ENCODE results near the gene ABO.

ABO gene

DNA sequence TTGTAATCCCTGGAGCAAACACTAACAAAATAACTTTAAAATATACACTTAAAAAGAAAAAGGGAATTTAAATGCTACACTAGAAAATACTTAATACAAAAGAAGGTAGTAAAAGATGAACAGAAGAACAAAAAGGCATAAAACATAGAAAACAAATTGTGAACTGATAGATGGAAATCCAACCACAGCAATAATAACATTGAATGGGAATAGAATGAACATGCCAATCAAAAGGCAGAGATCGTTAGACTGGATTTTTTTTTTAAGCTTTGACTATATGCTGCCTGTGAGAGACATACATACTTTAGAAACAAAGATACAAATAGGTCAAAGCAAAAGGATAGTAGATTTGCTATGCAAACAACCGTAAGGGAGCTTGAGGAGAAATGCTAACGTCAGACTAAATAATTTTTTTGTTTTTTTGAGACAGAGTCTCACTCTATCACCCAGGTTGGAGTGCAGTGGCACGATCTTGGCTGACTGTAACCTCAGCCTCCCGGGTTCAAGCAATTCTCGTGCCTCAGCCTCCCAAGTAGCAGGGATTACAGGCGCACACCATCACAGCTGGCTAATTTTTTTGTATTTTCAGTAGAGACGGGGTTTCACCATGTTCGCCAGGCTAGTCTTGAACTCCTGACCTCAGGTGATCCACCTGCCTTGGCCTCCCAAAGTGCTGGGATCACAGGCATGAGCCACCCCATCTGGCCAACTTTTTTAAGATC is 6.5 kb downstream of the ABO start:
- Mint-ChIP-seq H3K9me3 (peaks cover 3% of the 10 kb centered on the region), H3K36me3 (ENCODE audit: low read depth) (peaks cover 4% of the 10 kb centered on the region), H3K27ac (peak overlapping the region; percentile 82 to 98 (median 88)), H3K4me1 (no peaks in the 10 kb centered on the region), H3K27me3 (ENCODE audit: low read depth) (peaks cover 33% of the 10 kb centered on the region), H3K4me3 (no peak overlapping the region)
- TF ChIP-seq, protein P1, sequence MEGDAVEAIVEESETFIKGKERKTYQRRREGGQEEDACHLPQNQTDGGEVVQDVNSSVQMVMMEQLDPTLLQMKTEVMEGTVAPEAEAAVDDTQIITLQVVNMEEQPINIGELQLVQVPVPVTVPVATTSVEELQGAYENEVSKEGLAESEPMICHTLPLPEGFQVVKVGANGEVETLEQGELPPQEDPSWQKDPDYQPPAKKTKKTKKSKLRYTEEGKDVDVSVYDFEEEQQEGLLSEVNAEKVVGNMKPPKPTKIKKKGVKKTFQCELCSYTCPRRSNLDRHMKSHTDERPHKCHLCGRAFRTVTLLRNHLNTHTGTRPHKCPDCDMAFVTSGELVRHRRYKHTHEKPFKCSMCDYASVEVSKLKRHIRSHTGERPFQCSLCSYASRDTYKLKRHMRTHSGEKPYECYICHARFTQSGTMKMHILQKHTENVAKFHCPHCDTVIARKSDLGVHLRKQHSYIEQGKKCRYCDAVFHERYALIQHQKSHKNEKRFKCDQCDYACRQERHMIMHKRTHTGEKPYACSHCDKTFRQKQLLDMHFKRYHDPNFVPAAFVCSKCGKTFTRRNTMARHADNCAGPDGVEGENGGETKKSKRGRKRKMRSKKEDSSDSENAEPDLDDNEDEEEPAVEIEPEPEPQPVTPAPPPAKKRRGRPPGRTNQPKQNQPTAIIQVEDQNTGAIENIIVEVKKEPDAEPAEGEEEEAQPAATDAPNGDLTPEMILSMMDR (IDR thresholded peaks at IDR 0.05; ENCODE audit: unreplicated experiment in 3 of 3): no peak

DNA sequence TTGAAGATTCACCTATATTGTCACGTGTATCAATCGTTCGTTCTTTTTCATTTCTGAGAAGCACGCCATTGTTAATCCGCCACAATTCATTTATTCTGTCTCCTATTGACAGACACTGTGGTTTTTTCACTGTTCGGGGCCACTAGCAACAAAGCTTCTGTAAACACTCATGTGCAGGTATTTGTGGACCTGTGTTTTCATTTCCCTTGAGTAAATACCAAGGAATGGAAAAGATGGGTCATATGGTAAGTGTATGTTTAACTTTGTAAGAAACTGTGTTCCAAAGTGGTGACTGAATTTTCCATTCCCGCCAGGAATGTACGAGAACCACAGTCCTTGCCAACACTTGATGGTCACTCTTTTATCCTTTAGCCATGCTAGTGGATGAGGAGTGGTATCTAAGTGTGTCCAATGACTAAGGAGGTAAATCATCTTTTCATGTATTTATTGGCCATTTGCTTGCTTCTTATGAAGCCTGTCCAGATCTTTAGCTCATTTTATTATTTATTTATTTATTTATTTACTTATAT is 10.7 kb downstream of the ABO start:
- peaks cover 7% of the 10 kb centered on the region for H3K36me3 Mint-ChIP-seq (ENCODE audit: low read depth)
- peaks cover 13% of the 10 kb centered on the region for H3K27me3 Mint-ChIP-seq (ENCODE audit: low read depth)
- no peak overlapping the region for H3K4me3 Mint-ChIP-seq
- H3K4me1 Mint-ChIP-seq: no peaks in the 10 kb centered on the region
- TF ChIP-seq, protein P1 (IDR thresholded peaks at IDR 0.05; ENCODE audit: unreplicated experiment in 3 of 3): no peak
- H3K27ac Mint-ChIP-seq: no peak overlapping the region
- H3K9me3 Mint-ChIP-seq: peaks cover 4% of the 10 kb centered on the region

GRCh38 chr9:133263557-133263956 is 11.4 kb downstream of the ABO start:
- Mint-ChIP-seq H3K36me3 (ENCODE audit: low read depth) (peaks cover 7% of the 10 kb centered on the region), H3K4me3 (no peak overlapping the region), H3K27me3 (ENCODE audit: low read depth) (peaks cover 12% of the 10 kb centered on the region), H3K27ac (no peak overlapping the region), H3K9me3 (peaks cover 4% of the 10 kb centered on the region), H3K4me1 (no peaks in the 10 kb centered on the region)
- TF ChIP-seq, protein P1 (IDR thresholded peaks at IDR 0.05; ENCODE audit: unreplicated experiment in 3 of 3): no peak

GRCh38 chr9:133262226-133262625 is 12.8 kb downstream of the ABO start:
- peaks cover 7% of the 10 kb centered on the region for H3K36me3 Mint-ChIP-seq (ENCODE audit: low read depth)
- TF ChIP-seq, protein P1 (IDR thresholded peaks at IDR 0.05; ENCODE audit: unreplicated experiment in 3 of 3): no peak
- no peaks in the 10 kb centered on the region for H3K4me1 Mint-ChIP-seq
- no peak overlapping the region for H3K4me3 Mint-ChIP-seq
- peaks cover 4% of the 10 kb centered on the region for H3K9me3 Mint-ChIP-seq
- H3K27me3 Mint-ChIP-seq (ENCODE audit: low read depth): peaks cover 12% of the 10 kb centered on the region
- no peak overlapping the region for H3K27ac Mint-ChIP-seq

DNA sequence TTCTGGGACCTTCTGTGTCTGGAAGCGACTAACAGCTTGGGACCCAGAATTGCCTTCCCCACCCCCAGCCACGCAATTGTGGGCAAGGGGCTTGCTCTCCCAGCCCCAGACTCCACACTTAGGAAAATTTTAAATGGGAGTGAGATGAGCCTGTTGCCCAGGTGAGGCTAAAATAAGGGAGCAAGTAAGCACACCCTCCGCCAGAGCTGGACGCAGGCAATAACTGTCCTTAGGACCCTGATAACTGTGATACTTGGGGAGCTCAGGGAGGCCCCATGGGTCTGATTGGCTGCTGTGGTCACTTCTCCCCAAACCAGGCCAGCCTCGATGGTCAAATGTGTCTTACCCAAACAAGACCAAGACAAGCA is 13.3 kb downstream of the ABO start:
- Mint-ChIP-seq H3K9me3 (peaks cover 4% of the 10 kb centered on the region), H3K27ac (no peak overlapping the region), H3K4me3 (no peak overlapping the region), H3K27me3 (ENCODE audit: low read depth) (peaks cover 13% of the 10 kb centered on the region), H3K4me1 (no peaks in the 10 kb centered on the region), H3K36me3 (ENCODE audit: low read depth) (peaks cover 6% of the 10 kb centered on the region)
- TF ChIP-seq, protein P1 (IDR thresholded peaks at IDR 0.05; ENCODE audit: unreplicated experiment in 3 of 3): no peak
